Renal cortical epithelial cell (primary cell): ENCODE data around the gene TINCR. TPM values are rescaled to one million over a fixed set of nuclear protein-coding genes. Genes with fewer than 3 reads are reported as not detected.

Experiments used
- DNase-seq: peaks from one replicate; pipeline ENCODE4 v3.0.0-alpha.2; 2011; ENCODE audit warnings: low read depth
- total RNA-seq: library from RNA; depleted of rRNA; stranded (reverse); fragments of >200 nt; gene quantifications from 2 replicates; pipeline ENCODE4 v1.2.3, GENCODE V29; 2014

Gene TINCR
- total RNA-seq, 1 donor from 2014 or later = not detected

DNA sequence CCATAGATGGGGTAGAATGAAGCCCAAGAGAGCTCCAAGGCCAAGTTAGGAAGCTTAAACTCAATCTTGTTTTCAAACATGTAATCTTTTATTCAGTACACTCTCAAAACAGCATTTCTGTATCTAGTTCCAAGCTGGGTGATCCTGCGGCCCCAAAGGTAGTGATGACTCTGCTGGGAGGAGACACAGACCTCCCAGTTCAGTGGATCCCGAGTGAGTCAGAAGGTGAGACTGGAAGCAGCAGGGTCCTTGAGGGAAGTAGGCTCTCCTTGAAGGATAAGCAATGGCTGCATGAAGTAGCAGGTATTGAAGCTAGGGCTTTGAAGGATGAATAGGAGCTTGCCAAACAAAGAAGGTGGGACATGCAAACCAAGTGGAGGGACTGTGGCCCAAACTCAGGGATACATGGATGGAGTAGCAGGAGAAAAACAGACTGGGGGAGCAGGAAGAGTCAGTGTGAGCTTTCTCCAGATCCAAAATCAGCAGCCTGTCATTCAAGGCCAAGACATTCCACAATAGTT lies 9.6 kb downstream of the TINCR start:
- no peak for DNase-seq

DNA sequence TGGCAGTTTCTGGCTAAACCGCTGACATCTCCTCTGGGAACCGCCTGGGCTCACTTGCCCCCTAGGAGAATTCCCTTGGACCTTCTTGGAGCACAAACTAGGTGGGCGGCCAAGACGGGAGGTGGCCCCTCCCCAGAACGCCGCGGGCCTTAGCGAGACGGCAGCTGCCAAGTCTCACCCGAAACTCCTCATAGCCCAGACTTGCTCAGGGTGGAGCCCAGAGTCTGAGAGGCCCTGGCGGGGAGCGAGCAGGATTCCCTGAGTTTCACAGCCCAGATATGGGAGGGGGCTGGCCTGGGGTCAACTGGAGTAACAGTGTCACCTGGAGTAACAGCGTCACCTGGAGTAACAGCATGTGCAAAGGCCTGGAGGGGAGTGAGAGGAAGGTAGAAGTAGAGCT lies 10.1 kb downstream of the TINCR start:
- DNase-seq = no peak

DNA sequence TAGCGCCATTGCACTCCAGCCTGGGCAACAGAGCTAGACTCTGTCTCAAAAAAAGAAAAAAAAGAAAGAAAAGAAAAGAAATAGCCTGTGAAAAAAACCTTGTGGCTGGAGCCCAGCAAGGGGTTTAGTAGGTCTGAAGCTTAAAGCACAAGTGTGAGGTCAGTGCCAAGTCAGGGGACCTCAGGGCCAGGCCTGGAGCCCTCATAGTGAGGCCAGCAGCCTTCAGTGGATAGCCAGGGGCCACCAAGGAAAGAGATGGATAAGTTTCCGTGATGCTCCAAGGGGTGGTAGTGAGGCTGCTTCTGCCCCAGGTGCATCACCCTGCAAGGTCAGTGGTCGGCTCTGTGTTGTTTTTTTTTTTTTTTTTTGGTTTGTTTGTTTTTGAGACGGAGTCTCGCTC lies 12.9 kb downstream of the TINCR start:
- DNase-seq = no peak

- no peak for DNase-seq
Measured at GRCh38 chr19:5553892-5554291, 13.9 kb downstream of the TINCR start.

DNA sequence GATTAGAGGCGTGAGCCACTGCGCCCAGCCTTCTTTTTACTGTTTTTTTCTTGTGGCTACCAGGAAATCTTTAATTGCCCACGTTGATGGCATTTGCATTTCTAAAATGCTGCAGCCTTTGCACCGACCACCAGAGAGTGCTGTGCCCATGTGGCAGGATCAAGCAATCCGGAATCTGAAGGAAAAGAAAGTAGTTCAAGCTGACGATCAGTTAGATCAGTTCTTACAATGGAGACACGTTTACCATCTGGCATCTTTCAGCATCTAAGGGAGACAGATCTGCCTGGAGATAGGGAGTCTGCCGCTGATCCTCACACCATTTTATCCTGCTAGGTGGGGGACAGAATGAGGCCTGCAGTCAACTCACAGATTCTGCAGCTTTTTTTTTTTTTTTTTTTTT lies 19.9 kb downstream of the TINCR start:
- peak; percentile 41 for DNase-seq

DNA sequence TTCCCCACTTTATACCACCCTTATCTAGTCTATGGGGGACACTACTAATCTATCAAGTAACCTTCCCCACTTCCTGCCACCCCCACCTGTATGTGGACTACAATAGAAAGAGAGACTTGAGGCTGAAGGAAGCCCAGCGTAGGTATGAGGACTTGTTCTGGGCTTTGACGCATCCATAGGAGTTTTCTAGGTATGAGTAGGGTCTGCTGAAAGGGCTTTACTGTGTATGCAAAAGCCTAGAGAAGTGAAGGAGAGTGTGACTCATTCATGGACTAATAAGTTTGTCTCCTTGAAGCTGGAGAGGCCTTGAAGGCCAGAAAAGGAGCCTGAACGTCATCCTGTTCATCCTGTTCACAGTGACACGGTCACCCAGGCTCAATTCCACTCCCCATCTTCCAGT lies 21.8 kb downstream of the TINCR start:
- no peak for DNase-seq

DNA sequence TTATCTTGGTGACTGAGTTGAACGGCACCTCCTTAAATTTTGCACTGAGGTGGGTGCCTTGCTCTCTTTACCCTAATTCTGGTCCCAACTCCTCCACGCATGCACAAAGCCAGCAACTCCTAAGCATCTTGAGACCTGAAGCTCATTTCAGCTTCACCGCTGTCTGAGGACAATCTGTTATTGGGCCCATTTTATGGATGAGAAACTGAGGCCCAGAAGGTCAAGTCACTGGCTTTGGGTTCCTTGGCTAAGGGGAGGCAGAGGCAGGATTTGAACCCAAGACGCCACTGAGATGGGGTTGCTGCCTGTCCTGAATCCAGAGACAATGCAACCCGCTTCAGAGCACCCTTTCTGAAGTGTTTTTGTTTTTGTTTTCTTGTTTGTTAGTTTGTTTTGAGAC lies 22.7 kb downstream of the TINCR start:
- DNase-seq = no peak

GRCh38 chr19:5542665-5543064 lies 25.1 kb downstream of the TINCR start:
- no peak for DNase-seq

GRCh38 chr19:5541456-5541855 lies 26.3 kb downstream of the TINCR start:
- DNase-seq = no peak

GRCh38 chr19:5540208-5540607 lies 27.5 kb downstream of the TINCR start:
- DNase-seq = no peak

- no peak for DNase-seq
Measured at GRCh38 chr19:5537870-5538269, 29.9 kb downstream of the TINCR start.

- peak; percentile 69 for DNase-seq
Measured at GRCh38 chr19:5536982-5537579, 30.7 kb downstream of the TINCR start.

DNA sequence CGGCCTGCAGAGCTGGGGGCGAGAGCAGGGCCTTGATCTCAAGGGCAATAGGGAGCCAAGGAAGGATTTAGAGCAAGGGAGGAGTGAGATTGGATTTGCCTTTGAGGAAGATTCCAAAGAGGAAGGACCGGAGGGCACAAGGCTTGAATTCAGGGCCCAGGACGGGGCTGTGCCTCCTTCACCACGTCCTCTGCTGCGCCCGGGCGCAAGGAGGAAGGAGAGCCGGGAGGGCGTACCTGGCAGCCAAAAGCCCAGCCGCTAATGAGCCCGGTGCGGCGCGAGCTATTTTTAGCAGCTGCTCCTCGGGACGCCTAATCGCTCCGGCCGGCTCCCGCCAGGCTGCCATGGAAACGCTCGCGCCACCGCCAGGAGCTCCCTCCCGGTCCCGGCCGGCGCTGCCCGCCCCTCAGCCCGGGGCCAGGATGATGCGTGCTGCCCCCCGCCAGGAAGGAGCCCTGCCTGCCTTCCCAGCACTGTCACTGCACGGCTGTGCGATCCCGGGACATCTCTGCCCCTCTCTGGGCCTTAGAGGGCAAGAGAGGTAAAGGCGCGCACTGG lies 31.3 kb downstream of the TINCR start:
- DNase-seq = peak; percentile 9

DNA sequence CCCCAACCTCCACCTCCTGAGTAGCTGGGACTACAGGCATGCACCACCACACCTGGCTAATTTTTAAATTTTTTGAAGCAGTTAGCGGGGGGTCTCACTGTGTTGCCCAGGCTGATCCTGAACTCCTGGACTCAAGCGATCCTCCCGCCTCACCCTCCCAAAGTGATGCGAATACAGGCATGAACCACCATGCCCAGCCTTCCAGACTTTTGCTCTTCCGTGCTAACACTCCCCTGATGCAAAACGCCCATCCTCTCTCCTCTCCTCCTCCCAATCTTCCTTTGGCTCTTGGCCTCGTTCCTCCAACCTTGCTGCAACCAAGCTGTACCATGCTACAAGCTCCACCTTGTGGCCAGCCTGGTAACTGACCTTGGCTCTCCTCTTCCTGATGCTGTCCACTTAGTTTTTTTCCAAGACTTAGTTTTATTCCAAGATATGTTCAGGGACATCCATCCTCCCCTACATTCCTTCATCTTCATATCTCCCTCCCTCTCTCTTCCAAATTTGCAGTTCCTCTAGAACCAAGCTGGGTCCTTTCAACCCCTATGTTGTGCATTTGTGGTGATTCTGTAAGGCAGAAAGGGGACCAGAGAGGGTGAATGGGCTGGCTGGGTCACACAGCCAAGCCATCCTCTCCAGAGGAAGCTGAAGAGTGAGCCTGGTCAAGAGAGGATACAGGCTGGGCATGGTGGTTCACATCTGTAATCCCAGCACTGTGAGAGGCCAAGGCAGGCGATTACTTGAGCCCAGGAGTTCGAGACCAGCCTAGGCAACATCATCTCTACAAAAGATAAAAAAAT lies 32.8 kb downstream of the TINCR start:
- DNase-seq = no peak

GRCh38 chr19:5533257-5533656 lies 34.5 kb downstream of the TINCR start:
- DNase-seq = no peak

GRCh38 chr19:5530701-5531100 lies 37.1 kb downstream of the TINCR start:
- DNase-seq = no peak

DNA sequence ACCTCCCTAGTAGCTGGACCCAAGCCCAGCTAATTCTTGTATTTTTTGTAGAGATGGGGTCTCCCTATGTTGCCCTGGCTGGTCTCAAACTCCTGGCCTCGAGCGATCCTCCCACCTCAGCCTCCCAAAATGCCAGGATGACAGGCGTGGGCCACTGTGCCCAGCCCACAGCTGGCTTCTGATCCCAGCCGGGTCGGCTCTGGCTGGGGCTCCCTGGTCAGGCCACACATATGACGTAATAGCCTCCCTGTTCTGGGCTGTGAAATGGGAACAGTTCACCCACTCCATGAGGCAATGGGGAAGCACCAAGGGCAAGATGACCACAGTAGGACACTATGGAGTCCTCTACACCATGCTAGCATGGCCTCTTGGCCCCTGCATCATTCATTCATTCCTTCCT lies 41.1 kb downstream of the TINCR start:
- DNase-seq = no peak

- DNase-seq = no peak
Measured at GRCh38 chr19:5524081-5524480, 43.7 kb downstream of the TINCR start.

DNA sequence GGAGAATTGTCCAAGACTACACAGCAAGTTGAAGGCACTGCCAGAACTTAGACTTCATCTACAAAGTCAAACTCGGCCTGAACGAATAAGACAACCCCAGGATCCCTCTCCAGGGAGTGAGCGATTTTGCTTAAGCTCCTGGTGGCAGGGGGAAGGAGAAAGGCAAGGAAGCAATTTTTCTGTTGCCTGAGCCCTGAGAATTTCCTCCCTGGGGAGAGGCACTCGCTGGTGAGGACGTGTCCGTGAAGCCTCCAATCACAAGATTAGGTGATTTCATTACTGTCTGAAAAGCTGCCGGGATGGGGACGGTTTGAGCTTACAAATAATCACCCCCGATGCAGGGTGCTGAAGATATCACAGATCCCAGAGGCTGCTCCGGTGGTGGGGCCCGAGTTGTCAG lies 45.6 kb downstream of the TINCR start:
- DNase-seq = no peak

- DNase-seq = no peak
Measured at GRCh38 chr19:5520501-5520900, 47.3 kb downstream of the TINCR start.

DNA sequence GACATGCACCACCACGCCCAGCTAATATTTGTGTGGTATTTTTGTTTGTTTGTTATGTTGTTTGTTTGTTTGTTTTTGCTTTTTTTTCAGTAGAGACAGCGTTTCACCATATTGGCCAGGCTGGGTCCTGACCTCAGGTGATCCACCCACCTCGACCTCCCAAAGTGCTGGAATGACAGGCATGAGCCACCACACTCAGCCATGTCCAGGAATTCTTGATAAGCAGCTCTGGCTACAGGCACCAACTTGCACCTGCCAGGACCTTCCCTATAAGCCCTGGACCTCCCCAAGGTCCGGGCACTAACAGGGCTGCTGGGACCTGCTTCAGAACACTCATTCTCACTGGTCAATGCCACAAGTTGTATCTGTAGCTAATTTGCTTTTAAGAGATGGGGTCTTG lies 48.7 kb downstream of the TINCR start:
- no peak for DNase-seq

- DNase-seq = no peak
Measured at GRCh38 chr19:5515737-5516136, 52.0 kb downstream of the TINCR start.

DNA sequence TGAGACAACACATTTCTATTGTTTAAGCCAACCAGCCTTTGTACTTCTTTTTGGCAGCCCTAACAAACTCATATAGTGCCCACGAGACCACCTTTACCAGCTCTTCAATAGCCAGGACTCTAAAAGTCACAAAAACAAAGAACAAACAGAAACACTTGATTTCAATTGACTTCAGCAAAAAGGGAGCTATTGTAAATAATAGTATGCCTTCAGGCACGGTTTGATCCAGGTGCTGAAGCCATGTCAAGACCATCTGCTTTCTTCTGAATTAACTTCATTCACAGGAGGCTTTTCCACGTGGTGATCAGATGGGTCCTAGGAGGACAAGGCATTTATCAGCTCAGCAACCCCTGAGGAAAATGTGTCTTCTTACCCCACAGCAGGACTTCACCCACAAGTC lies 53.8 kb downstream of the TINCR start:
- DNase-seq = no peak
